ENCODE data around the gene FOXI1. TPM values are rescaled to one million over a fixed set of nuclear protein-coding genes. Genes with fewer than 3 reads are reported as not detected.

Gene FOXI1
- total RNA-seq, 1 donor from 2014 or later, result not detected

DNA sequence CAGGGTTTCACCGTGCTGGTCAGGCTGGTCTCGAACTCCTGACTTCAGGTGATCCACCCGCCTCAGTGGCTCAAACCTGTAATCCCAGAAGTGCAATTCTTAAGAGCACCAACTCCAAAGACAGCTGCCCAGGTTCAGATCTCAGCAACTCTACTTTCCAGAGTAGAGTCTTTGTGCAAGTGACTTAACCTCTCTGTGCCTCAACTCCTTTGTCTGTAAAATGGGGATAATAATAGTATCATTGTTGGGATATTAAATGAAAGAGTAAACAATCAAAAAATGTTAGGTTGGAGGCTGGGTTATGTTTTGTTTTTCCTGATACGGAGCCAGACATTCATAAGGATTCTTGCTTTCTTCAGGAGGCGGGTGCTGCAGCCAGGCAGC is 45.0 kb downstream of the FOXI1 start:
- no peaks in the 10 kb centered on the region for H3K36me3 Mint-ChIP-seq (ENCODE audit: low read depth)
- H3K4me3 Mint-ChIP-seq, result no peak overlapping the region
- no peaks in the 10 kb centered on the region for H3K4me1 Mint-ChIP-seq (ENCODE audit: low read depth)
- DNase-seq (ENCODE audit: low spot score), result no peak
- intact Hi-C loops (cut with micrococcal nuclease), result no loop called here
- no peak overlapping the region for H3K27ac Mint-ChIP-seq
- H3K9me3 Mint-ChIP-seq, result no peaks in the 10 kb centered on the region
- H3K27me3 Mint-ChIP-seq (ENCODE audit: insufficient read depth), result no peaks in the 10 kb centered on the region

DNA sequence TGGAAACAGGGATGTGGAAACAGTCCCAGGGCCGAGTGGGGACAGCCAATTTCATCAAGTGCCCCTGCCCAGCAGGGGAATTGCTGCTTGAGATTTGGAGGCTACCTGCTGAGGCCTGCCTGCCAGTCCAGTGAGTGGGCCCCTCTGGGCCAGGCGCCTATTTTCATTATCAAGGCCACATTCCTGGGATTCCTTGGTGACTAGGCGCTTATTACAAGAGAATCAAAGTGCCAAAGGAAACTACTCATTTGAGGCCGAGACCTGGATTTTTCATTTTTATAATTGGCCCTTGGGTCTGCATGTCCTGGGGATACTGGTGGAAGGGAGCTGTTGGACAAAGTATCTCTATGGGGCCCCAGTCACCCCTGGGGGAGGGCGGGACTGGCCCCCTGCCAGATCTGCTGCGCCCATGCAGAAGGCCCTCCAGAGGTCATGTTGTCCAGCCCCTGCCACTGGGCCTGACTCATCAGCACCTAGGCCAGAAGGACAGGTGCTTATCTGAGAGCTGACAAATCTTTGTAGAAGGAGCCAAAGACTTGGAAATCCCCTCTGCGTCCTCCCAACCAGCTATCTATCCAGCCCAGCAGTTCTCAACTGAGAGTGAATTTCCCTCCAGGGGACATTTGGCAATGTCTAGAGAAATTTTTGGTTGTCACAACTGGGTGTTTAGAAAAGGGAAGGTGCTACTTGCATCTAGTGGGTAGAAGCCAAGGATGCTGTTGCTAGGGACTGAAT is 45.6 kb downstream of the FOXI1 start:
- H3K4me1 Mint-ChIP-seq (ENCODE audit: low read depth), result no peaks in the 10 kb centered on the region
- no peaks in the 10 kb centered on the region for H3K9me3 Mint-ChIP-seq
- H3K4me3 Mint-ChIP-seq, result no peak overlapping the region
- intact Hi-C loops (cut with micrococcal nuclease), result no loop called here
- DNase-seq (ENCODE audit: low spot score), result no peak
- no peaks in the 10 kb centered on the region for H3K36me3 Mint-ChIP-seq (ENCODE audit: low read depth)
- no peaks in the 10 kb centered on the region for H3K27me3 Mint-ChIP-seq (ENCODE audit: insufficient read depth)
- H3K27ac Mint-ChIP-seq, result no peak overlapping the region

- intact Hi-C loops (cut with micrococcal nuclease), result no loop called here
- Mint-ChIP-seq H3K9me3 (no peaks in the 10 kb centered on the region), H3K36me3 (ENCODE audit: low read depth) (no peaks in the 10 kb centered on the region), H3K4me3 (no peak overlapping the region), H3K27me3 (ENCODE audit: insufficient read depth) (peaks cover 5% of the 10 kb centered on the region), H3K27ac (no peak overlapping the region), H3K4me1 (ENCODE audit: low read depth) (no peaks in the 10 kb centered on the region)
- DNase-seq (ENCODE audit: low spot score), result no peak
These were observed 47.1 kb downstream of the FOXI1 start for GRCh38 chr5:170152767-170153166.

GRCh38 chr5:170154297-170154696 is 48.6 kb downstream of the FOXI1 start:
- no peaks in the 10 kb centered on the region for H3K9me3 Mint-ChIP-seq
- no peak overlapping the region for H3K4me3 Mint-ChIP-seq
- intact Hi-C loops (cut with micrococcal nuclease), result no loop called here
- peaks cover 14% of the 10 kb centered on the region for H3K27me3 Mint-ChIP-seq (ENCODE audit: insufficient read depth)
- DNase-seq (ENCODE audit: low spot score), result no peak
- H3K4me1 Mint-ChIP-seq (ENCODE audit: low read depth), result no peaks in the 10 kb centered on the region
- H3K27ac Mint-ChIP-seq, result no peak overlapping the region
- no peaks in the 10 kb centered on the region for H3K36me3 Mint-ChIP-seq (ENCODE audit: low read depth)

DNA sequence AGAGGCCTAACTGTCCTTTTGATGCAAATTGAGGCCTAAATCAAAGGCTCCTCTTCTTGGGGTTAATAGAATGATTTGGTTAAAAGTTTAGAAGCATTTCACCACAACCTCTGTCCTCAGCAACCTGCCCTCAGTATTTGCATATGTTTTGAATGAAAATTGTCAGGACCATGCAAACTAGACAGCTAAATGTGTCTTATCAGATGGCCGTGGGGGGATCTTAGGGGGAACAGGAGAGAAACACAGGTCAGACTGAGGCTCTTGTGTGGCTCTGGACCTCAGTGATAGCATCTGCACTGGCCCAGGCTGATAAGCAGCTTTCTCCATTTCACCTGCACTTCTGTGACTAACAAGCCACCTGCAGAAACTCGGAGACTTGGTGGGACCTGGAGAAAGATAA is 49.0 kb downstream of the FOXI1 start:
- no peak for DNase-seq (ENCODE audit: low spot score)
- no peak overlapping the region for H3K4me3 Mint-ChIP-seq
- intact Hi-C loops (cut with micrococcal nuclease), result no loop called here
- no peaks in the 10 kb centered on the region for H3K9me3 Mint-ChIP-seq
- peaks cover 16% of the 10 kb centered on the region for H3K27me3 Mint-ChIP-seq (ENCODE audit: insufficient read depth)
- no peaks in the 10 kb centered on the region for H3K36me3 Mint-ChIP-seq (ENCODE audit: low read depth)
- no peaks in the 10 kb centered on the region for H3K4me1 Mint-ChIP-seq (ENCODE audit: low read depth)
- H3K27ac Mint-ChIP-seq, result no peak overlapping the region

- H3K27ac Mint-ChIP-seq, result no peak overlapping the region
- H3K36me3 Mint-ChIP-seq (ENCODE audit: low read depth), result no peaks in the 10 kb centered on the region
- peaks cover 20% of the 10 kb centered on the region for H3K27me3 Mint-ChIP-seq (ENCODE audit: insufficient read depth)
- intact Hi-C loops (cut with micrococcal nuclease), result no loop called here
- H3K4me3 Mint-ChIP-seq, result no peak overlapping the region
- no peak for DNase-seq (ENCODE audit: low spot score)
- H3K9me3 Mint-ChIP-seq, result no peaks in the 10 kb centered on the region
- no peaks in the 10 kb centered on the region for H3K4me1 Mint-ChIP-seq (ENCODE audit: low read depth)
These were observed 50.1 kb downstream of the FOXI1 start for GRCh38 chr5:170155771-170156170.

DNA sequence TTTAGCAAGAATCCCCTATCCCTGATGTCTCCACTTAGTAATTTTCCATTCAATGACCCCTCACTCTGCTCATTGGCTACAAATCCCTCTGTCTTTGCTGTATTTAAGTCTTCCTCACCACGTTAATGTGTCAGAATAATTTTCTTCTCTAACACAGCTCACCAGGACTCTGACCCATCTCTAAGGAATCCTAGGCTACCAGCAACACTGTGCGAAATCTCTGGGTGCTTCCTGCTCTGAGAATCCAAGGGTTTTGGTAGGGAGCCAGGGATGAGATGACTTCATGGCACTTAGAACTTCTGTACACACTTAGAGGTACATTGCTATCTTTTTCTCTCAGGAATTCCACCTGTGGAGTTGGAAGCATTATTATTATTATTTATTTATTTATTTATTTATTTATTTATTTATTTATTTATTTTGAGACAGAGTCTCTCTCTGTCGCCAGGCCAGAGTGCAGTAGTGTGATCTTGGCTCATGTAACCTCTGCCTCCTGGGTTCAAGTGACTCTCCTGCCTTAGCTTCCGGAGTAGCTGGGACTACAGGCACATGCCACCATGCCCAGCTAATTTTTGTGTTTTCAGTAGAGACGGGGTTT is 53.5 kb downstream of the FOXI1 start:
- Mint-ChIP-seq H3K27ac (no peak overlapping the region), H3K4me3 (no peak overlapping the region), H3K9me3 (no peaks in the 10 kb centered on the region), H3K4me1 (ENCODE audit: low read depth) (no peaks in the 10 kb centered on the region), H3K27me3 (ENCODE audit: insufficient read depth) (peaks cover 20% of the 10 kb centered on the region), H3K36me3 (ENCODE audit: low read depth) (no peaks in the 10 kb centered on the region)
- intact Hi-C loops (cut with micrococcal nuclease), result no loop called here
- DNase-seq (ENCODE audit: low spot score), result no peak

Other genes with a start within 250 kb of the FOXI1 start
- gene INSYN2B, start 125.4 kb upstream of the FOXI1 start, total RNA-seq, result not detected in 2 replicates
- not detected in 2 replicates for gene C5orf58, start 127.1 kb downstream of the FOXI1 start, total RNA-seq
- 350 and 351 TPM in 2 replicates for gene LCP2, start 191.9 kb downstream of the FOXI1 start, total RNA-seq

All from activated T-helper 1 cell treated with anti-CD3 and anti-CD28 coated beads, Interleukin-12 subunit alpha, Interleukin-12 subunit beta, Interleukin-2, Interleukin-4 antibody, amounts not matched to agents 30 ng/mL and 10 ng/mL and 1 ng/mL, durations not matched to agents 14 hours and 24 hours and 36 hours (primary cell).